ENCODE measurements around the gene TTLL6. TPM values are rescaled to one million over a fixed set of nuclear protein-coding genes. Genes with fewer than 3 reads are reported as not detected.
"Not testable (repeated sequence)": the region's sequence is repeated elsewhere in the genome, so short reads cannot be mapped to it uniquely, and the experiment has no call there.

Gene TTLL6
- total RNA-seq, 1 donor from 2014 or later = not detected

GRCh38 chr17:48717367-48718226, 99.4 kb downstream of the TTLL6 start:
- H3K36me3 Mint-ChIP-seq (ENCODE audit: low read depth, unreplicated experiment) = peaks cover 2% of the 10 kb centered on the region

GRCh38 chr17:48716549-48716948, 100.5 kb downstream of the TTLL6 start:
- not testable (repeated sequence) for FAIRE-seq; H3K9ac ChIP-seq (ENCODE audit: low read length); H3K36me3 Mint-ChIP-seq (ENCODE audit: low read depth, unreplicated experiment); H3K9me3 Mint-ChIP-seq (ENCODE audit: unreplicated experiment); H3K36me3 ChIP-seq (ENCODE audit: insufficient read depth, low read length); H3K4me1 Mint-ChIP-seq (ENCODE audit: low read depth, unreplicated experiment); H3K4me3 ChIP-seq (ENCODE audit: insufficient read depth, low read depth, low read length); H2AFZ ChIP-seq (ENCODE audit: low read depth, low read length); H3K79me2 ChIP-seq (ENCODE audit: insufficient read depth, low read length); H3K9me3 ChIP-seq (ENCODE audit: insufficient read depth, low read depth, low read length); H3K4me3 Mint-ChIP-seq (ENCODE audit: unreplicated experiment); H4K20me1 ChIP-seq (ENCODE audit: insufficient read depth, low read length); DNase-seq (ENCODE audit: low read depth); H3K27ac ChIP-seq (ENCODE audit: low read depth, low read length); H3K4me1 ChIP-seq (ENCODE audit: insufficient read depth, low read length); H3K4me2 ChIP-seq (ENCODE audit: low read length); H3K27ac Mint-ChIP-seq (ENCODE audit: unreplicated experiment)
- peaks cover 79% of the 10 kb centered on the region for H3K27me3 ChIP-seq (ENCODE audit: insufficient read depth, low read length)
- H3K27me3 Mint-ChIP-seq (ENCODE audit: low read depth, unreplicated experiment) = peaks cover 85% of the 10 kb centered on the region

More at GRCh38 chr17:48717367-48718226, 99.4 kb downstream of the TTLL6 start:
- H4K20me1 ChIP-seq (ENCODE audit: insufficient read depth, low read length) = peaks cover 9% of the 10 kb centered on the region
- Mint-ChIP-seq H3K27ac (ENCODE audit: unreplicated experiment) (no peak overlapping the region), H3K4me3 (ENCODE audit: unreplicated experiment) (no peak overlapping the region), H3K9me3 (ENCODE audit: unreplicated experiment) (peaks cover 2% of the 10 kb centered on the region), H3K4me1 (ENCODE audit: low read depth, unreplicated experiment) (no peaks in the 10 kb centered on the region), H3K27me3 (ENCODE audit: low read depth, unreplicated experiment) (peaks cover 90% of the 10 kb centered on the region)
- H3K4me1 ChIP-seq (ENCODE audit: insufficient read depth, low read length) = no peaks in the 10 kb centered on the region
- no peaks in the 10 kb centered on the region for H3K79me2 ChIP-seq (ENCODE audit: insufficient read depth, low read length)
- no peaks in the 10 kb centered on the region for H3K36me3 ChIP-seq (ENCODE audit: insufficient read depth, low read length)
- no peak overlapping the region for H3K9ac ChIP-seq (ENCODE audit: low read length)
- no peak for DNase-seq (ENCODE audit: low read depth)
- peaks cover 82% of the 10 kb centered on the region for H3K27me3 ChIP-seq (ENCODE audit: insufficient read depth, low read length)
- no peak for FAIRE-seq
- H3K4me3 ChIP-seq (ENCODE audit: insufficient read depth, low read depth, low read length) = no peak overlapping the region
- H3K4me2 ChIP-seq (ENCODE audit: low read length) = no peak overlapping the region
- no peak overlapping the region for H2AFZ ChIP-seq (ENCODE audit: low read depth, low read length)
- TF ChIP-seq EZH2 (IDR thresholded peaks at IDR 0.05; ENCODE audit: insufficient read depth, low read length) (no peak), CTCF (IDR thresholded peaks at IDR 0.05; ENCODE audit: insufficient read depth, low read depth, low read length) (no peak)
- H3K27ac ChIP-seq (ENCODE audit: low read depth, low read length) = no peak overlapping the region
- H3K9me3 ChIP-seq (ENCODE audit: insufficient read depth, low read depth, low read length) = peaks cover 9% of the 10 kb centered on the region

- DNase-seq (ENCODE audit: low read depth) (no peak), FAIRE-seq (no peak)
- no peaks in the 10 kb centered on the region for H3K4me1 ChIP-seq (ENCODE audit: insufficient read depth, low read length)
- H3K27ac Mint-ChIP-seq (ENCODE audit: unreplicated experiment) = no peak overlapping the region
- peaks cover 2% of the 10 kb centered on the region for H3K9me3 Mint-ChIP-seq (ENCODE audit: unreplicated experiment)
- H3K79me2 ChIP-seq (ENCODE audit: insufficient read depth, low read length) = no peaks in the 10 kb centered on the region
- H3K9me3 ChIP-seq (ENCODE audit: insufficient read depth, low read depth, low read length) = peaks cover 4% of the 10 kb centered on the region
- H3K4me1 Mint-ChIP-seq (ENCODE audit: low read depth, unreplicated experiment) = no peaks in the 10 kb centered on the region
- no peaks in the 10 kb centered on the region for H3K36me3 ChIP-seq (ENCODE audit: insufficient read depth, low read length)
- peaks cover 77% of the 10 kb centered on the region for H3K27me3 ChIP-seq (ENCODE audit: insufficient read depth, low read length)
- H3K27me3 Mint-ChIP-seq (ENCODE audit: low read depth, unreplicated experiment) = peaks cover 82% of the 10 kb centered on the region
- no peak overlapping the region for H3K27ac ChIP-seq (ENCODE audit: low read depth, low read length)
- H3K4me3 ChIP-seq (ENCODE audit: insufficient read depth, low read depth, low read length) = no peak overlapping the region
- H2AFZ ChIP-seq (ENCODE audit: low read depth, low read length) = no peak overlapping the region
- H3K9ac ChIP-seq (ENCODE audit: low read length) = no peak overlapping the region
- peaks cover 2% of the 10 kb centered on the region for H3K36me3 Mint-ChIP-seq (ENCODE audit: low read depth, unreplicated experiment)
- TF ChIP-seq CTCF (IDR thresholded peaks at IDR 0.05; ENCODE audit: insufficient read depth, low read depth, low read length) = no peak
- no peak for TF ChIP-seq EZH2 (IDR thresholded peaks at IDR 0.05; ENCODE audit: insufficient read depth, low read length)
- no peak overlapping the region for H3K4me2 ChIP-seq (ENCODE audit: low read length)
- no peak overlapping the region for H3K4me3 Mint-ChIP-seq (ENCODE audit: unreplicated experiment)
- H4K20me1 ChIP-seq (ENCODE audit: insufficient read depth, low read length) = peaks cover 9% of the 10 kb centered on the region
Measured at GRCh38 chr17:48715496-48716399, 101.3 kb downstream of the TTLL6 start.

Measured in astrocyte (in vitro differentiated cells and primary cell).